ENCODE results near the gene MXRA7.
"Not testable (repeated sequence)": the region's sequence is repeated elsewhere in the genome, so short reads cannot be mapped to it uniquely, and the experiment has no call there.

The MXRA7 gene

DNA sequence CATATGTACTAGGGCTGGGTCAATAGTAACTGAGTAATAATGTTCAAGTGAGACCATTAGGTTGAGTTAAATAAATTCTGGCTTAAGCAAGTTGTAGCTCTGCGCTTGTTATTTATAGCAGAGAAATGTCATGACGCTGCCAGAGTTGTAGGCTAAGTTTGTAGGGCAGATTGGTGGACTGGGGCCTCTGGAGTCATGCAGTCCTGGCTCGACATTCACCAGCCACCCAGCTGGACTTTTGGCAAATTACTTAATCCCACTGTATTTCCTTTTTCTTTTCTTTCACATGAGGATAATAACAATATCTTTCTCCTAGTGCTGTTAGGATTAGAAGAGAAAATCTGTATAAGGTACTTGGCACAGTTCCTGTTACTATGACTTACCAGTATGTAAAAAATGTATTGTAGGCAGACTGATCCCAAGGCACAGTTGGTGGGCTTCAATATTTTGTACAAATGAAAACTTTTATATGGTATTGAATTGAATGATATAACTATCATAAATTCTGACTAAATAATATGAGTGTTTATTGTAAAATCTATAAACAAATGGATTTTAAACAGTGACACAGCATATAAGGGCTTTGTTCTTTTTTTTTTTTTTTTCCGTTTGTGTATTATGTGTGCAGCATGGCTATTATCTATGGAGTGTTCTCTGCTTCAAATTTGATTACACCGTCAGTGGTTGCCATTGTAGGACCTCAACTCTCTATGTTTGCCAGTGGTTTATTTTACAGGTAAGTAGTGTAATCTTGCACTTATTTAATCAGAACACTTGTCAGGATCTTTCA lies 29.8 kb upstream of the MXRA7 start:
- H3K36me3 ChIP-seq (ENCODE audit: control insufficient read depth, insufficient read depth, low read length) = peaks cover 22% of the 10 kb centered on the region
- H3K4me3 ChIP-seq (ENCODE audit: low read length) = no peak overlapping the region
- peak overlapping the region; percentile 52 for H3K27ac ChIP-seq (ENCODE audit: low read depth, low read length)
- H3K27me3 ChIP-seq (ENCODE audit: control insufficient read depth, insufficient read depth, low read length) = no peaks in the 10 kb centered on the region
- H3K9ac ChIP-seq (ENCODE audit: low read length) = no peak overlapping the region
- H3K4me1 ChIP-seq (ENCODE audit: control insufficient read depth, insufficient read depth, low read length) = peaks cover 31% of the 10 kb centered on the region

DNA sequence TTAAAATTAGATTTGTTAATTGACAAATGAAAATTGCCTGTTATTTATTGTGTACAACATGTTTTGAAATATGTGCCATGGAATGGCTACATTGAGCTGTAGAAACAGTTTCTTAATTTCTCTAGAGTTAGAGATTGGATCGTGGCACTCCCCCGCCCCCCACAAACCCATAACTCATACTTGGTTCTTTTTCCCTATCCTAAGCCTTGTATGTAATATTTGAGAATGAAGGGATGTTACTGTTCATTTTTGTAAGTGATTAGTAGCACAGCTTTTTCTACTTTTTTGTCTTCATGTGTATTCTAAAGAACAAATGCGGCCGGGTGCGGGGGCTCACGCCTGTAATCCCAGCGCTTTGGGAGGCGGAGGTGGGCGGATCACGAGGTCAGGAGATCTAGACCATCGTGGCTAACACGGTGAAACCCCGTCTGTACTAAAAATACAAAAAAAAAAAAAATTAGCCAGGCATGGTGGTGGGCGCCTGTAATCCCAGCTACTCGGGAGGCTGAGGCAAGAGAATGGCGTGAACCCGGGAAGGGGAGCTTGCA lies 28.9 kb upstream of the MXRA7 start:
- peaks cover 40% of the 10 kb centered on the region for H3K4me1 ChIP-seq (ENCODE audit: control insufficient read depth, insufficient read depth, low read length)
- H3K27me3 ChIP-seq (ENCODE audit: control insufficient read depth, insufficient read depth, low read length); H3K9ac ChIP-seq (ENCODE audit: low read length); H3K4me3 ChIP-seq (ENCODE audit: low read length): not testable (repeated sequence)
- peaks cover 16% of the 10 kb centered on the region for H3K36me3 ChIP-seq (ENCODE audit: control insufficient read depth, insufficient read depth, low read length)
- H3K27ac ChIP-seq (ENCODE audit: low read depth, low read length) = peak overlapping the region; percentile 52

DNA sequence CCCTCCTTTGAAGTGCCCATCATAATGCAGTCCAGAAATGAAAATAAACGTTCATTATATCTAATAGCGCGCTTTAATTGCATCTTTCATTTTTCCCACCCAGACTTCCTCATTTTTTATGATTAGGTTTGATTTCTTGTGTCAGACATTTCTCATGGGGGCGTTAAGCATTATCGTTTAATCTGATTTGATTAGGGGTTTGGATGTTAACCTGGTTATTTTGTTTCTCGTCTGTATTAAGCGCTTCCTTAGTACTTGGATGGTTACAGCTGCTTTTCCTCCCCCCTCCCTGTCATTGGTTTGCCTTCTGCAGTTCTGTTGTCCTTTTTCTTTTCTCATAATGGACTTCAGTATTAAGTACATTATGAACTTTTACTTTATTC lies 27.7 kb upstream of the MXRA7 start:
- H3K36me3 ChIP-seq (ENCODE audit: control insufficient read depth, insufficient read depth, low read length) = peaks cover 18% of the 10 kb centered on the region
- H3K4me1 ChIP-seq (ENCODE audit: control insufficient read depth, insufficient read depth, low read length) = peaks cover 48% of the 10 kb centered on the region
- peak overlapping the region; percentile 98 for H3K27ac ChIP-seq (ENCODE audit: low read depth, low read length)
- peak overlapping the region; percentile 94 for H3K9ac ChIP-seq (ENCODE audit: low read length)
- H3K27me3 ChIP-seq (ENCODE audit: control insufficient read depth, insufficient read depth, low read length) = no peaks in the 10 kb centered on the region
- peak overlapping the region; percentile 96 for H3K4me3 ChIP-seq (ENCODE audit: low read length)

DNA sequence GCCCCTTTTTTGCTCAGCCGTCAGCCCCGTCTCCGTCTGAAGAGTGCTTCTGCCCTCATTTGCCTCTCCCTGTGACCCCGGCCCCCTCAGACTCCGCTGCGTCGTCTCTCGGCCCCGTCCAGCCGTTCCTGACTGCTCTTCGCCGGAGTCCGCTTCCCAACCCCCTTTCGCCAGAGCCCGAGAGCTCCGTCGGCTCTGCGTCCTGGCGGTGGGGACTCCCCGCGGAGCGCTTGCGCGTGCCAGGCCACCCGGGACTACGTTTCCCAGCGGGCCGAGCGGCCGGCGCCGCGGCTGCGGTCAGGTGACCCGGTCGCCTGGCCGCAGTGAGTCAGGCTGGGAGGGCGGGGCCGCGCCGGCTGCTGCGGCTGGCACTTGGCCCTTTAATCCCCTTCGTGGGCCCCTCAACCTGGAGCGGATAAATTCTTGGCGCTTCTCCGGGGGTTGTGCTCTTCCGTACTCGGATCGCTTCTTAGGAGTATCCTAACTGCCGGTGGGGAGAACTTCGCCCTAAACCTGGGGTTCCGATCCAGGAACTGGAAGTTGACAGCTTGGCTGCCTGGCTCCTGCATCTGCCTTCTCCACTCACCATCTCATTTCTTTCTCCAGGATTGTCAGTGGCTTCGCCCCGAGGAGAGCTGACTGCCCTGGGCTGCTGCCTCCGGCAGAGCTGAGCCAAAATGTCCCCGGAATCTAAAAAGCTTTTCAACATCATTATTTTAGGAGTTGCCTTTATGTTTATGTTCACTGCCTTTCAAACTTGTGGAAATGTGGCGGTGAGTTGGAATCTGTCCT lies 27.1 kb upstream of the MXRA7 start, which contains the start of gene MFSD11:
MFSD11 (plus strand) TSS at position 444 of the 792 bp plus-strand sequence; CDS start at position 678, 234 bp downstream.
- peaks cover 51% of the 10 kb centered on the region for H3K4me1 ChIP-seq (ENCODE audit: control insufficient read depth, insufficient read depth, low read length)
- H3K27ac ChIP-seq (ENCODE audit: low read depth, low read length) = peak within 1 kb of the TSS; percentile 99
- H3K36me3 ChIP-seq (ENCODE audit: control insufficient read depth, insufficient read depth, low read length) = peaks cover 24% of the 10 kb centered on the region
- peak within 1 kb of the TSS; percentile 99 for H3K4me3 ChIP-seq (ENCODE audit: low read length)
- H3K27me3 ChIP-seq (ENCODE audit: control insufficient read depth, insufficient read depth, low read length) = no peaks in the 10 kb centered on the region
- H3K9ac ChIP-seq (ENCODE audit: low read length) = peak within 1 kb of the TSS; percentile 99

DNA sequence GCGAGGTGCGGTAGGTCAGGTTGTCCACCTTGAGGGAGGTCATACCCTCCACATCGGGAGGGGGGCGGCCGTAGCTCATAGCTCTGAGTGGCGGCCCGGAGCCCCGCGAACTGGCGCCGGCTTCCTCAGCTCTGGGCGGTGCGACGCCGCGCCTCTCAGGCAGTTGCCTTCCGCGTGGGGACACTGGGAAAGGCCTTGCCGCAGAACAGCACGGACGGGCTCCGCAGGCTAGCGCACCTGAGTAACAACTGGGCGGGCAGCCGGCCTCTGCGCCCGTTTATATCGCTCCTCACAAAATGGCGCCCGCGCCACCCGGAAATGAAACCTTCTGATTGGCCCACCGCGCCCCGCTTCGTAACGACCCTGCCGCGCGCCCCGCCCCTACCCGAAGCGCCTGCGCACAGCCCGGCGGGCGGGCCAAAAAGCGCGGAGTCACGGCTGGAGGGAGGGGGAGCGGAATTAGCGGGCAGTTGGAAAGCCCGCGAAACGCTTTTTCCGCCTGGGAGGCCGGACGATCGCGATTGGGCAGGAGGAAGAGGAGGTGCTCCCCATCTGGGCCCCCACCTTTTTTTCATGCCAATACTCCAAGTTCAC lies 26.4 kb upstream of the MXRA7 start, which contains the start of gene SRSF2:
SRSF2 (minus strand) TSS at position 250 of the 594 bp plus-strand sequence; CDS start at position 79, 171 bp downstream.
- Histone ChIP-seq H3K27ac (ENCODE audit: low read depth, low read length) (peak within 1 kb of the TSS; percentile 99), H3K4me1 (ENCODE audit: control insufficient read depth, insufficient read depth, low read length) (peaks cover 51% of the 10 kb centered on the region), H3K36me3 (ENCODE audit: control insufficient read depth, insufficient read depth, low read length) (peaks cover 24% of the 10 kb centered on the region), H3K27me3 (ENCODE audit: control insufficient read depth, insufficient read depth, low read length) (no peaks in the 10 kb centered on the region), H3K9ac (ENCODE audit: low read length) (peak within 1 kb of the TSS; percentile 99), H3K4me3 (ENCODE audit: low read length) (peak within 1 kb of the TSS; percentile 99)

DNA sequence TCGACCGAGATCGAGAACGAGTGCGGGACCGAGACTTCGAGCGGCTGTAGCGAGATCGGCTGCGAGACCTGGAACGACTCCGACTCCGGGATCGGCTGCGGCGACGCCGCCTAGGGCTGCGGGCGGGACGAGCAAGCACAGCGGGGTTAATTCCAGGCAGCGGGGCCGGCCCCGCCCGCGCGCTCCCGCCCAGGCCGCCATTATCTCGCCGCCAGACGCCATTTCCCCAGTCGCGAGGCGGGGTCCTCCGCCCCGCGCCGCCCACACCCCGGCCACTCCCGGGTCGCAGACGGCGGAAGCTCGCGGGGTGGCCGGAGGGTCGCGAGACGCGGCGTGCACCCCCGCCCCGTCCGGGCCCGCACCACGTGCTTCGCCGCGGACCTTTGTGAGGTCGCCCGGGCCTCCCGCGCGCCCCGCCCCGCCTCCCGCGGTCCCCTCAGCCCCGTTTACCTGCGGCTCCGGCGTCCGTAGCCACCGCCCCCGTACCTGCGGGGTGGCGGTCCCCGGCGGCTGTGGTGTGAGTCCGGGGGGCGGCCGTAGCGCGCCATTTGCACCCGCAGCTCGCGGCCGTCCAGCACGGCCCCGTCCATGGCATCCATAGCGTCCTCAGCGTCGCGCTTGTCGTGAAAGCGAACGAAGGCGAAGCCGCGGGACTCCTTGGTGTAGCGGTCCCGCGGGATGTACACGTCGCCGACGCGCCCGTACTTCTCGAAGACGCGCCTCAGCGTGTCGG lies 25.8 kb upstream of the MXRA7 start:
- H3K4me1 ChIP-seq (ENCODE audit: control insufficient read depth, insufficient read depth, low read length) = peaks cover 54% of the 10 kb centered on the region

GRCh38 chr17:76735586-76736348 lies 25.0 kb upstream of the MXRA7 start:
- Histone ChIP-seq H3K9ac (ENCODE audit: low read length) (peak overlapping the region; percentile 95), H3K4me1 (ENCODE audit: control insufficient read depth, insufficient read depth, low read length) (peaks cover 54% of the 10 kb centered on the region), H3K27me3 (ENCODE audit: control insufficient read depth, insufficient read depth, low read length) (no peaks in the 10 kb centered on the region), H3K4me3 (ENCODE audit: low read length) (peak overlapping the region; percentile 99), H3K27ac (ENCODE audit: low read depth, low read length) (peak overlapping the region; percentile 99), H3K36me3 (ENCODE audit: control insufficient read depth, insufficient read depth, low read length) (peaks cover 25% of the 10 kb centered on the region)

More for the DNA sequence above, 25.8 kb upstream of the MXRA7 start:
- Histone ChIP-seq H3K27me3 (ENCODE audit: control insufficient read depth, insufficient read depth, low read length) (no peaks in the 10 kb centered on the region), H3K4me3 (ENCODE audit: low read length) (peak overlapping the region; percentile 99), H3K27ac (ENCODE audit: low read depth, low read length) (peak overlapping the region; percentile 99), H3K9ac (ENCODE audit: low read length) (peak overlapping the region; percentile 99), H3K36me3 (ENCODE audit: control insufficient read depth, insufficient read depth, low read length) (peaks cover 25% of the 10 kb centered on the region)

DNA sequence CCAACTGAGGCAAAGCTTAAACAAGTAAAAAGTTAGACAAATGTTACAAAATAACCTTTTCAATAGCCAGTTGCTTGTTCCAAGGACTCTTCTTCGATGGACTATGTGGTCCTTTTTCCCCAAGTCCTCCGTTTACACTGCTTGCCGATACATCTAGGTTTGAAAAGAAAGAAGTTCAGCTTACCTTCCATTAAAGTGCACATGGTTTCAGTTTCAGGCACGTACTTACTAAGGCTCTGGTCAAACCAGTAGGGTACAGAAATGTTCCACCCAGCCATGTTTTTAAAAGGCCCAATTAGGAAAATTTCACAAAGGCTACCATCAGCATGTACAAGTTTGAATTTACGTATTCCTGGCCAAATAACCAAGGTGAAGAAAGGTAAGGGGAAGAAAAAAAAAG lies 24.2 kb upstream of the MXRA7 start:
- Histone ChIP-seq H3K36me3 (ENCODE audit: control insufficient read depth, insufficient read depth, low read length) (peaks cover 28% of the 10 kb centered on the region), H3K9ac (ENCODE audit: low read length) (no peak overlapping the region), H3K4me3 (ENCODE audit: low read length) (peak overlapping the region; percentile 99), H3K27me3 (ENCODE audit: control insufficient read depth, insufficient read depth, low read length) (no peaks in the 10 kb centered on the region), H3K27ac (ENCODE audit: low read depth, low read length) (no peak overlapping the region), H3K4me1 (ENCODE audit: control insufficient read depth, insufficient read depth, low read length) (peaks cover 46% of the 10 kb centered on the region)

DNA sequence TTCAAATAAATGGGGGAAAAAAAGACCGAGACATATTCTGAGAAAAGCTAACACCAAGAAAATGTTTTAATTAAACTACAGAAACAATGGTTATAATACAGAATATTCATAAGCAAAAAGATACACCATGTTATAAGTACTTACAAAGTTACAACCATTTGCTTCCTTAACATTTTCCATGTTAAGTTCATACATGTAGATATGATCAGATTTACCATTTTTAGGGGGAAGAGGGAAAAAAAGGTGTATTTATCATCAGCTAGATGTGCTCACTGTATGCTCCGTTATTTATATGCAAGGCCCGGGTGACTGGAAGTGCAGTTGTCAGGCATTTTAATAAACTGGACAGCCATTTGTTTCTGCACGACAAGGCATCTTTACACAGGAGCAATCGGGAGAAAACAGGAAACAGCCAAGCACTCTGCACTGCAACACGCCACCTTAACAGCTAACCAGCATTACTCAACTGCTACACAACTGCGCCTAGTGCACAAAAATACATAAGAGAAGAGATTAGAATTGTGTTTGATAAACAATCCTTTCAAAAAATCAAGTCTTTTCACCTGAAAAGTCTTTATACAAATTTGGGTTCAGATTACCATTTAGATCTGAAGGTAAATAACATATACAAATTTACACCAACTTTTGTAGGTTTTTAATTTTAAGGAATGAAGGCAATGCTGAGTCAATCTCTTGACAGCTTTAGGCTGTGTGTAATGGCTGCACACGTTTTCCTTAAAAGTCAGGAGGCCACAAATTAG lies 23.5 kb upstream of the MXRA7 start:
- Histone ChIP-seq H3K36me3 (ENCODE audit: control insufficient read depth, insufficient read depth, low read length) (peaks cover 28% of the 10 kb centered on the region), H3K27ac (ENCODE audit: low read depth, low read length) (no peak overlapping the region), H3K4me1 (ENCODE audit: control insufficient read depth, insufficient read depth, low read length) (peaks cover 41% of the 10 kb centered on the region), H3K4me3 (ENCODE audit: low read length) (peak overlapping the region; percentile 28), H3K9ac (ENCODE audit: low read length) (no peak overlapping the region), H3K27me3 (ENCODE audit: control insufficient read depth, insufficient read depth, low read length) (no peaks in the 10 kb centered on the region)

DNA sequence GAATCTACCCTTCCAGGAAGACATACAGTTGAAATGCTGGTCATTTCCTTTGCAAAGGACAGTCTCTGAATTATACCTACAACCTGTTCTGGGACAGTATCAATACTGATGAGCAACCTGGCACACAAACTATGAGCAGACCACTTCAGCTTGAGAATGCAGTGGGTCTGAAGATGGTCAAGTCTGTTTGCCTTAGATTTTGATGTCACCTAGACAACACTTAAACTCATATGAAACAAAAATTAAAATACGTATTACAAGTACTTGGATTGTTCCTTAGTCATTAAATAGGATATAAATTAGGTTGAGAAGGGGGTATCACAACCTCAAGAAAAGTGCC lies 22.8 kb upstream of the MXRA7 start:
- no peaks in the 10 kb centered on the region for H3K27me3 ChIP-seq (ENCODE audit: control insufficient read depth, insufficient read depth, low read length)
- H3K4me3 ChIP-seq (ENCODE audit: low read length) = no peak overlapping the region
- H3K4me1 ChIP-seq (ENCODE audit: control insufficient read depth, insufficient read depth, low read length) = peaks cover 34% of the 10 kb centered on the region
- no peak overlapping the region for H3K9ac ChIP-seq (ENCODE audit: low read length)
- peaks cover 28% of the 10 kb centered on the region for H3K36me3 ChIP-seq (ENCODE audit: control insufficient read depth, insufficient read depth, low read length)
- H3K27ac ChIP-seq (ENCODE audit: low read depth, low read length) = no peak overlapping the region
